Astrocyte of the spinal cord (primary cell): Measurements from ENCODE around the gene VPS13A.
A peak's percentile ranks its signal among the peaks of the same experiment; 100 is the strongest.
"Not testable (repeated sequence)": the region's sequence is repeated elsewhere in the genome, so short reads cannot be mapped to it uniquely, and the experiment has no call there.

Experiments used
- DNase-seq: peaks from one replicate; pipeline ENCODE4 v3.0.0; 2011; ENCODE audit warnings: low read depth, low spot score
- H3K4me3 ChIP-seq: 2 replicates; pipeline ENCODE4 v1.5.1; 2011; ENCODE audit warnings: low read depth, mild to moderate bottlenecking, low read length, moderate library complexity
- in situ Hi-C: cut with HindIII; loops from 2 replicates; pipeline ENCODE4 v1.10.0; 2017; ENCODE audit warnings: low sequenced_read_pairs
- TF ChIP-seq, protein P1 (sequence below): IDR thresholded peaks from 2 replicates; pipeline ENCODE4 v1.5.1; 2012; ENCODE audit warnings: low read depth, mild to moderate bottlenecking, low read length, inconsistent platforms

Gene VPS13A

DNA sequence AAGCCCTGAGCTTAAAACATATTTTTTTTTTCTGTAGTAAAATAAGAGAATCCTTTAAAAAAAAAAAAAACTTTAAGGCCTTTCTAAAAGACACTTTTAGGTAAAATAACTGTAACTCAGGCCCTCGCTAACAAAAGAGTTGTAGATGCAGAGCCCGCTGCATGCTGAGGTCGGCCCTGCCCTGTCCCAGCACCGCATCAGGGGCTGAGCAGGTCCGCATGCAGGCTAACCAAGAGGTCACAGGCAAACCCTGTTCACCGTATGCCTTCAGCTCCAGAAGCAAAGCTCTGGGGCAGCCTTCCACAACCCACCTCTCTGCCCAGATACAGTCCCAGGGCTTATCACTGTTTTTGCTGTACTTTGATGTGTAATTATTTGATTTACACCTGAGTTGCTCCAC is 254.7 kb downstream of the VPS13A start:
- in situ Hi-C loops, result no loop called here
- no peak for DNase-seq
- TF ChIP-seq, protein P1, sequence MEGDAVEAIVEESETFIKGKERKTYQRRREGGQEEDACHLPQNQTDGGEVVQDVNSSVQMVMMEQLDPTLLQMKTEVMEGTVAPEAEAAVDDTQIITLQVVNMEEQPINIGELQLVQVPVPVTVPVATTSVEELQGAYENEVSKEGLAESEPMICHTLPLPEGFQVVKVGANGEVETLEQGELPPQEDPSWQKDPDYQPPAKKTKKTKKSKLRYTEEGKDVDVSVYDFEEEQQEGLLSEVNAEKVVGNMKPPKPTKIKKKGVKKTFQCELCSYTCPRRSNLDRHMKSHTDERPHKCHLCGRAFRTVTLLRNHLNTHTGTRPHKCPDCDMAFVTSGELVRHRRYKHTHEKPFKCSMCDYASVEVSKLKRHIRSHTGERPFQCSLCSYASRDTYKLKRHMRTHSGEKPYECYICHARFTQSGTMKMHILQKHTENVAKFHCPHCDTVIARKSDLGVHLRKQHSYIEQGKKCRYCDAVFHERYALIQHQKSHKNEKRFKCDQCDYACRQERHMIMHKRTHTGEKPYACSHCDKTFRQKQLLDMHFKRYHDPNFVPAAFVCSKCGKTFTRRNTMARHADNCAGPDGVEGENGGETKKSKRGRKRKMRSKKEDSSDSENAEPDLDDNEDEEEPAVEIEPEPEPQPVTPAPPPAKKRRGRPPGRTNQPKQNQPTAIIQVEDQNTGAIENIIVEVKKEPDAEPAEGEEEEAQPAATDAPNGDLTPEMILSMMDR, result no peak
- H3K4me3 ChIP-seq, result no peak overlapping the region

DNA sequence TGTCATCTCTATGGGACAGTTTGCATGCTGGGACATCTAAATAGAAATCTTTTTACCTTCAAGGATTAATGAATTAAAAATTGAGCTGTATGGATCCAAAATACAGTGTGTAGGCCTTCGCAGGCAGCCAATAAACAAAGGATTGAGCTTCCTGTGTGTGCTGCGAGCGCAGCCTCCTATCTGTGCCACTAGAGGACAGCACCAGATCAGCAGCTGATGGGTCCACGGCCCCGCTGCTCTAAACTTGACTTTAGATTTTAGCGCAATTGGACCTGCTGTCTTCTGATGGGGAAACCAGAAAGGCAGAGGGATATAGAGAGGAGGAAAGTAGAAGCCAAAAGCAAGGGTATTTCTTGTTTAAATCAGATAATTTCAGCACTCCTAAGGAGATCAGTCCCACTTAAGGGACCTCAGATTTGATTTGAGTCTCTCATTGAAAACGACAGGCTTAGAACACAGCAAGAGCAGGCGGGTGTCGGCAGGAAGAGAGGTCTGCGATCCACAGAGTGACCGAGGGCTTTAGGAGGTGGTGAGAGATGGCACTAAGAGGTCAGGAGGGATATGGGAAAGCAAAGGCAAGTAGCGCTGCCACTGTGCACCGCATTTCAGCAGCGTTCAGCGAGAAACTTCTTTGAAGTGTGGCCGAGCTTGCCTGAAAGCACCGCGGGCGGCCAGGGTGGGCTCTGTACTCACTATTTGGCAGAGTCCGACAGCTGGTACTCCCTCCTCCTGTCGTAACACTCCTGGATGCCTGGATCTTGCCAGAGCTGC is 256.5 kb downstream of the VPS13A start:
- no peak overlapping the region for H3K4me3 ChIP-seq
- in situ Hi-C loops, result no loop called here
- TF ChIP-seq, protein P1, result peak; percentile 100
- DNase-seq, result peak; percentile 78

DNA sequence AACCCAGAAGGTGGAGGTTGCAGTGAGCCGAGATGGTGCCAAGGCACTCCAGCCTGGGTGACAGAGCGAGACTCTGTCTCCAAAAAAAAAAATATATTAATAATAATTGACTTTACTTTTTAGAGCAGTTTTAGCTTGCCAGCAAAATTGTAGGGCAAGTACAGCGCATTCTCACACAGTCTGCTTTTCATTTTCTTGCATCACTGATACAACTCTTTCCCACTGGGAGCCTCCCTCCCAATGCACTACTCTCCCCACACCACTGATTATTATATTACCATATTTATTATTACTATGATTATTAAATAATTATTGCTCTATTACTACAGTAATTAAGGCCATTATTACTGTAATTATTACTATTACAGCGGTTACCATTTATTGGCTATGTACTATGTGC is 257.9 kb downstream of the VPS13A start:
- in situ Hi-C loops, result no loop called here

DNA sequence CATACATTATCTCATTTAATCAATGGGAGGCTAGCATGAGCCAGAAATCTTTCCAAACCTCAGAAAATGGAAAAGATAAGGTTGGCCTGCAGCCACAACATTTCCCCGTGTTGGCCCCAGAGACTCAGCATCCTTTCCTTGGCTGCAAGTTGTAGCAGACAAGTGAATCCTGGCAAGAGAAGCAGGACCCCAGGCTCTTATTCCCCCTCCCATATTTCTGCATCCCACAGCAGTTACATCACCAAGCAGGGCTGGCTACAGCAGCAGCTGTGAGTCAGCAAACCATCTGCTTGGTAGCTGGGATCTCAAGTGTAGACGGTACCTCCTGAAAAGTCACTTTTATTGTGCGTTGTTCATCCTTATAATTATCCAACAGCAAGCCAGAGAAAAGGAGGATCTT is 258.4 kb downstream of the VPS13A start:
- in situ Hi-C loops, result no loop called here
- DNase-seq, result peak; percentile 60
- H3K4me3 ChIP-seq, result no peak overlapping the region
- TF ChIP-seq, protein P1, result no peak

More for the DNA sequence above, 257.9 kb downstream of the VPS13A start:
- H3K4me3 ChIP-seq, result no peak overlapping the region
- TF ChIP-seq, protein P1, result no peak
- DNase-seq, result no peak

DNA sequence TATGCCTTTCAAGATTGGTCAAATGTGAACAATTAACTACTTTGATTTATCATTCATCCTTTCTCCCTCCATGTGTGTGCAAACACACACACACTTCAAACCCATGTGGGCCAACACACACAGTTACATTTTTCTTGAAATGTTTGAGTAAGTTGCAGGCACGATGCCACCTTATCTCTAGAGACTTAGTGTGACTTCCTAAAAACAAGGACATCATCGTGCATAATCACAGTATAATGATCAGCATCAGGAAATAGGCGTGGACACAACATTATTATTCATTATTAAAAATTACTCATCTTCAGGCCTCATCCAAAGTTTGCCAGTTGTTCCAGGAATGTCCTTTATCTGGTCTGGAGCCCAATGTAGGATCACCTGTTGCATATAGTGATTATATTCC is 261.3 kb downstream of the VPS13A start:
- no peak overlapping the region for H3K4me3 ChIP-seq
- DNase-seq, result no peak
- in situ Hi-C loops, result no loop called here
- TF ChIP-seq, protein P1, result no peak

DNA sequence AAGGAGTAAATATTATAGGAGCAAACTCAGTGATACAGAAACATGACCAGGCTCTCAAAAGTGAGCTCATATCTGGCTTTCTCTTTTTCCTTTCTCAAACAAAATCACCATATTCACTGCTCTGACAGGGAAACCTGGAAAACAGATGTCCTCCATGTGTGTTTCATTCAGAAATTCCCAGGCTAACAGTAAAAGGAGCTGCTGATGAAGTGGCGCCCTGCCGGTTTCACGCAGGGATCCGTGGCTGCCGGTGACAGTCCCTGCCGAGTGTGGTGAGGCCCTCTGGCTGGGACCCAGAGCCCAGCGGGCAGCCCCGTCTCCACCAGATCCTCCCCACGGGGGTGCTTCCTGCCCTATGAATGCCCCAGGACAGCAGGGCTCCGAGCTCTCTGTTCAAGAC is 262.7 kb downstream of the VPS13A start:
- DNase-seq, result peak; percentile 95
- in situ Hi-C loops, result no loop called here
- TF ChIP-seq, protein P1, result no peak
- no peak overlapping the region for H3K4me3 ChIP-seq

DNA sequence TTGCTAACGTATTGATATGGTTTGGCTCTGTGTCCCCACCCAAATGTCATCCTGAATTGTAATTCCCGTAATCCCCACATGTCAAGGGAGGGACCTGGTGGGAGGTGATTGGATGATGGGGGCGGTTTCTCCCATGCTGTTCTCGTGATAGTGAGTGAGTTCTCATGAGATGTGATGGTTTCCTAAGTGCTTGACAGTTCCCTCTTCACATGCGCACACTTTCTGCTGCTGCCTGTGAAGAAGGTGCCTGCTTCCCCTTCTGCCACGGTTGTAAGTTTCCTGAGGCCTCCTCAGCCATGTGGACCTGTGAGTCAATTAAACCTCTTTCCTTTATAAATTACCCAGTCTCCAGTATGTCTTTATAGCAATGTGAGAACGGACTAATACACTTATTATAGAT is 263.8 kb downstream of the VPS13A start:
- DNase-seq, H3K4me3 ChIP-seq, in situ Hi-C loops: not testable (repeated sequence)
